H1 (cell line): Measurements from ENCODE around the gene GNB3. TPM values are rescaled to one million over a fixed set of nuclear protein-coding genes. Genes with fewer than 3 reads are reported as not detected.

Experiments used
- CHD7 ChIP-seq: fragments of 300-600 bp; sonication (generic); IDR thresholded peaks from 2 replicates; pipeline ENCODE4 v1.7.1; 2012; ENCODE audit warnings: low read length, moderate library complexity, mild to moderate bottlenecking, inconsistent platforms; ENCODE audit not compliant: insufficient replicate concordance
- GTF2F1 ChIP-seq: IDR thresholded peaks from 2 replicates; pipeline ENCODE4 v1.6.1; 2012; ENCODE audit warnings: low read depth, low read length, improper control_type of control experiment, borderline replicate concordance
- KDM1A ChIP-seq: fragments of 200-600, 300-600 bp; sonication (generic); IDR thresholded peaks from 2 replicates; pipeline ENCODE4 v1.7.1; 2016; ENCODE audit warnings: mild to moderate bottlenecking, low read length, borderline replicate concordance
- polyA plus RNA-seq, 7 experiments: library from polyadenylated mRNA; depleted of rRNA in 3 of 7; stranded (reverse) in 5 of 7; unstranded in 2 of 7; fragments of >200 nt in 5 of 7; fragments of 200-250 nt in 2 of 7; gene quantifications; 1 replicate in 5 of 7; 2 replicates in 1 of 7; 4 replicates in 1 of 7; pipeline versions ENCODE4 v1.2.1 to v1.2.3, GENCODE V29; 2011 to 2013; ENCODE audit warnings: missing spikeins in 2 of 7, mixed read lengths in 2 of 7
- total RNA-seq: library from RNA; stranded (reverse); fragmentation: NEBNext Ultra II Directional; extraction: Animal tissue kit (Norgen Biotek cat#: 25700); gene quantifications from 2 replicates; pipeline ENCODE4 v1.2.1, GENCODE V29; 2021

The GNB3 gene
- total and polyA plus RNA-seq, 2 of the 8 experiments (the other 6 are each of a cell fraction or from before 2014, with no cell fraction given) = 9.9 TPM

- TF ChIP-seq CHD7 (no peak), GTF2F1 (no peak), KDM1A (no peak)
Measured at GRCh38 chr12:6817662-6818157, 23.0 kb upstream of the GNB3 start (continued).
